Fibroblast of pulmonary artery (primary cell): ENCODE data around the gene ATP13A1.
"Not testable (repeated sequence)": the region's sequence is repeated elsewhere in the genome, so short reads cannot be mapped to it uniquely, and the experiment has no call there.

ENCODE experiments used
- DNase-seq: peaks from one replicate; pipeline ENCODE4 v3.0.0-alpha.2; 2010; ENCODE audit warnings: low read depth
- H3K4me3 ChIP-seq: replicated peaks from 2 replicates; pipeline ENCODE4 v1.5.1; 2011; ENCODE audit warnings: low read depth, mild to moderate bottlenecking, control low read depth, low read length, moderate library complexity
- CTCF ChIP-seq: IDR thresholded peaks from 2 replicates; pipeline ENCODE4 v1.5.1; 2011; ENCODE audit warnings: mild to moderate bottlenecking, control low read depth, low read length, inconsistent platforms; ENCODE audit errors: missing control alignments

Gene ATP13A1

GRCh38 chr19:19696386-19696785 lies 32.9 kb upstream of the ATP13A1 start:
- DNase-seq: no peak
- TF ChIP-seq CTCF: no peak

GRCh38 chr19:19691683-19692082 lies 28.2 kb upstream of the ATP13A1 start:
- DNase-seq: no peak
- H3K4me3 ChIP-seq: no peak overlapping the region
- no peak for TF ChIP-seq CTCF

More at GRCh38 chr19:19696386-19696785, 32.9 kb upstream of the ATP13A1 start:
- H3K4me3 ChIP-seq: no peak overlapping the region

- DNase-seq, H3K4me3 ChIP-seq: not testable (repeated sequence)
These were observed 25.5 kb upstream of the ATP13A1 start for GRCh38 chr19:19689023-19689422.

- no peak overlapping the region for H3K4me3 ChIP-seq
- TF ChIP-seq CTCF: no peak
- no peak for DNase-seq
These were observed 23.6 kb upstream of the ATP13A1 start for GRCh38 chr19:19687090-19687489.

GRCh38 chr19:19686580-19686979 lies 23.1 kb upstream of the ATP13A1 start:
- DNase-seq: no peak
- TF ChIP-seq CTCF: no peak
- no peak overlapping the region for H3K4me3 ChIP-seq

GRCh38 chr19:19686119-19686518 lies 22.6 kb upstream of the ATP13A1 start:
- H3K4me3 ChIP-seq, DNase-seq: not testable (repeated sequence)

- TF ChIP-seq CTCF: no peak
- DNase-seq: no peak
- no peak overlapping the region for H3K4me3 ChIP-seq
These were observed 15.9 kb upstream of the ATP13A1 start for GRCh38 chr19:19679176-19680073.

GRCh38 chr19:19677579-19677978 lies 14.1 kb upstream of the ATP13A1 start:
- no peak for TF ChIP-seq CTCF
- DNase-seq: no peak
- no peak overlapping the region for H3K4me3 ChIP-seq
